ENCODE results near the gene CRTC3. TPM values are rescaled to one million over a fixed set of nuclear protein-coding genes. Genes with fewer than 3 reads are reported as not detected.

Gene CRTC3
- polyA plus RNA-seq, 6 donors from 2014 or later = 14.2 to 47.8 (median 26.9) TPM

- peaks cover 7 to 8% of the 10 kb centered on the region in 2 donors for H3K36me3 Mint-ChIP-seq
- DNase-seq (no peak), ATAC-seq (ENCODE audit: low read depth in 2 of 2) (no peak)
- no peaks in the 10 kb centered on the region for H3K27me3 Mint-ChIP-seq
- H3K4me1 Mint-ChIP-seq = peaks cover 48 to 79% (median 73%) of the 10 kb centered on the region in 3 donors
- peak overlapping the region in 2 of 8 donors; percentile 49 to 57 for H3K4me3 Mint-ChIP-seq
- peak overlapping the region in 3 of 6 donors; percentile 57 to 75 (median 65) for H3K27ac Mint-ChIP-seq
- H3K9me3 Mint-ChIP-seq = no peaks in the 10 kb centered on the region
Measured at GRCh38 chr15:90576711-90577389, 47.1 kb downstream of the CRTC3 start.

GRCh38 chr15:90579213-90579612 lies 49.5 kb downstream of the CRTC3 start:
- Mint-ChIP-seq H3K27ac (peak overlapping the region in 1 of 6 donors; percentile 47), H3K4me1 (peaks cover 61 to 81% (median 75%) of the 10 kb centered on the region in 3 donors), H3K9me3 (no peaks in the 10 kb centered on the region), H3K4me3 (peak overlapping the region in 2 of 8 donors; percentile 26 to 56), H3K27me3 (no peaks in the 10 kb centered on the region), H3K36me3 (peaks cover 7 to 8% of the 10 kb centered on the region in 2 donors)
- ATAC-seq (ENCODE audit: low read depth in 2 of 2) (no peak), DNase-seq (no peak)

DNA sequence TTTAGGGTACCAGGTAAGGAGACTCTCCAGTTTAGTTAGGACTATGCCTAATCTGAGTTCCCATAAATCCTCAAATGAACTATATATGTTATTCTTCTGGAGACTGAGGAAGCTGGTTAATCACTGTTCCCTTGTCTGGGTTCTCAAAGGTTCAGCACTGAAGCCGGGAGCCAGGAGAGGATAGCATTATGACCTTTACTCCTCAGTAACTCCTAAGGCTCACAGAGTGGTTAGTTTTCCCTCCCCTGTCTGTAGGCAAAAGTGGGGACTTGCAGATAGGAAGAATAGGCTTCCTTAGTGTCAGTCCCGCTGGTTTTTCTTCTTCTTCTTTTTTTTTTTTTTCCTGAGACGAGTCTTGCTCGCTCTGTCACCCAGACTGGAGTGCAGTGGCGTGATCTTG lies 50.4 kb downstream of the CRTC3 start:
- Mint-ChIP-seq H3K4me3 (peak overlapping the region in 4 of 8 donors; percentile 19 to 70 (median 54)), H3K4me1 (peaks cover 57 to 77% (median 75%) of the 10 kb centered on the region in 3 donors), H3K27ac (peak overlapping the region in 3 of 6 donors; percentile 47 to 76 (median 63))

GRCh38 chr15:90580541-90580940 lies 50.8 kb downstream of the CRTC3 start:
- peak overlapping the region in 4 of 6 donors; percentile 26 to 83 (median 70) for H3K27ac Mint-ChIP-seq
- H3K4me1 Mint-ChIP-seq = peaks cover 57 to 79% (median 77%) of the 10 kb centered on the region in 3 donors
- H3K36me3 Mint-ChIP-seq = peaks cover 5 to 7% of the 10 kb centered on the region in 2 donors
- H3K9me3 Mint-ChIP-seq = no peaks in the 10 kb centered on the region
- no peaks in the 10 kb centered on the region for H3K27me3 Mint-ChIP-seq
- ATAC-seq (ENCODE audit: low read depth in 2 of 2) (no peak), DNase-seq (no peak)
- peak overlapping the region in 4 of 8 donors; percentile 47 to 70 (median 56) for H3K4me3 Mint-ChIP-seq

More for the DNA sequence above, 50.4 kb downstream of the CRTC3 start:
- no peak for ATAC-seq (ENCODE audit: low read depth in 2 of 2)
- no peak for DNase-seq
- Mint-ChIP-seq H3K36me3 (peaks cover 5 to 7% of the 10 kb centered on the region in 2 donors), H3K9me3 (no peaks in the 10 kb centered on the region), H3K27me3 (no peaks in the 10 kb centered on the region)

DNA sequence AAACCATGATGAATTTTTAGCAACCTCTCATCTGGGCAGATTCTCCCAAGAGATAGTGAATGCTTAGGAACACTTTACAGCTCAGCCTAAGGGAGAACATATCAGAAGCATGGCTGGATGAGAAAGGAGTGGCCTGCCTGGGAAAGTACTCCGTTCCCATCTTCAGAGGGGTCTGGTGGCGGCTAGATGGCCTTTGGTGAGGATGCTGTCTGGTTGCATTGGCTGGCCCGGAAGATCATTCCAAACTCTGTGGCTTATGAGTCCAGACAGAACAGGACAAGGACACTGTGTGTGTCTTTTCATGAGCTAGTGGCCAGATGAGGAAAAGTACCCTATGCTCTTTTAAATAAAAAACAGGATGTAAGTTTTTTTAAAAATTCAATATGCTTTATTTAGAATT lies 51.2 kb downstream of the CRTC3 start:
- ATAC-seq (ENCODE audit: low read depth in 2 of 2) (no peak), DNase-seq (no peak)
- Mint-ChIP-seq H3K9me3 (no peaks in the 10 kb centered on the region), H3K36me3 (peaks cover 5 to 7% of the 10 kb centered on the region in 2 donors), H3K4me1 (peaks cover 54 to 83% (median 73%) of the 10 kb centered on the region in 3 donors), H3K27ac (peak overlapping the region in 4 of 6 donors; percentile 58 to 83 (median 76)), H3K4me3 (peak overlapping the region in 5 of 8 donors; percentile 15 to 87 (median 72)), H3K27me3 (no peaks in the 10 kb centered on the region)

- peak overlapping the region in 7 of 8 donors; percentile 23 to 87 (median 65) for H3K4me3 Mint-ChIP-seq
- peaks cover under 1 to 7% of the 10 kb centered on the region in 2 donors for H3K36me3 Mint-ChIP-seq
- ATAC-seq (ENCODE audit: low read depth in 2 of 2) (peak; percentile 75 to 76), DNase-seq (no peak)
- peak overlapping the region; percentile 56 to 93 (median 82) for H3K27ac Mint-ChIP-seq
- H3K9me3 Mint-ChIP-seq = no peaks in the 10 kb centered on the region
- H3K27me3 Mint-ChIP-seq = no peaks in the 10 kb centered on the region
- H3K4me1 Mint-ChIP-seq = peaks cover 48 to 82% (median 67%) of the 10 kb centered on the region in 3 donors
Measured at GRCh38 chr15:90581771-90582352, 52.1 kb downstream of the CRTC3 start.

DNA sequence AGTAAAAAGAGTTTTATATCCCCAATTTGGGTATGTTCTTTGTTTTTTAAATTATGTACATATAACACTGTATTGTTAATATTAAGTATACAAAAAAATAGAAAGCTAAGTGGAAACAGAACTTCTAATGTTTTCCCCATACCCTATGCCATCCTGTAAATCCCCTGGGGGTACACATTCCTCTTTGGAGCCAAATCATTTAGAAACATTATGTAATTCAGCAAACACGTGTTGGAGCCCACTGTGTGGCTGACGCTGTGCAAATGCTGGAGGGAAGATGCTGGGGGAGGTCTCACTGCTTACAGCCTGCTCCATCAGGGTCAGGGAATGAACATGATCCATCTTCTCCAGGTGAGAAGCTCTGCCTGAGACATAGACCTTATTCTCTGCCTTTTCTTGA lies 52.8 kb downstream of the CRTC3 start:
- no peak for ATAC-seq (ENCODE audit: low read depth in 2 of 2)
- H3K27me3 Mint-ChIP-seq = no peaks in the 10 kb centered on the region
- H3K9me3 Mint-ChIP-seq = no peaks in the 10 kb centered on the region
- H3K27ac Mint-ChIP-seq = peak overlapping the region in 3 of 6 donors; percentile 72 to 91 (median 88)
- peak overlapping the region in 4 of 8 donors; percentile 54 to 87 (median 72) for H3K4me3 Mint-ChIP-seq
- H3K4me1 Mint-ChIP-seq = peaks cover 49 to 83% (median 67%) of the 10 kb centered on the region in 3 donors
- DNase-seq = no peak
- peaks cover 4 to 6% of the 10 kb centered on the region in 2 donors for H3K36me3 Mint-ChIP-seq

DNA sequence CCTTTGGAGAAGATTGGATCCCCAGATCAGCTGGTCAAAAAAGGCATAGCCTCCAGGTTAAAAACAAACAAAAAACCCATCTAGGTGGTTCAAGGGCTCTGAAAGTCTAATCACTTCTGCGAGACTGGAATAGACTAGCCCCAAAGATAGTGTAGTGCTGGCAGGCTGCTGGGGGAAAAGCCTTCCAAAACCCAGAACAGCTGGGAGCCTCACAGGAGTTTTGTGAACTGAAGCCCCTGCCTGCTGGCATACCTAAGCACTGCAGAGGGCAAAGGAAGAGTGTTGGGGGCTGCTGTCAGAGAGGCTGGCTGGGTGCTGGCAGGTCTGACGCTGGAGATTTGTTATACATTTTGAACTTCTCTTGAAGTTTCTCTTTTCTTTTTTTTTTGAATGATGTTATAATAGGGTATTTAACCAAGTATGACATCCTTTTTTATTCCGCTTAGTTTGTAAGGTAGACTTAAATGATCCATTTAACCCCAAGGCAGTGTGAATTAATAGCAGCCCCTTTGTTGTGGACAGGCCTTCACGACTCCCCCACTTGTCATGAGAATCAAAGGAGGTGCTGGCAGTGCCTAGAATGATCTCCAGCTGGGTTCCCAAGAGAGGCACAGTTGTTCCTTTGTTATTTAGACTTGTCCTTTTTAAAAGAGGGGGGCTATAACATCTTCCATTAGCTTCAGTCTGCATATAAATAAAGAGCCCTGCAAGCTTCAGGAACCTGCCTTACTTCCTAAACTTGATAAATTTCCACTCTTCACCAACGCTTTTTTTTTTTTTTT lies 53.9 kb downstream of the CRTC3 start:
- DNase-seq = no peak
- H3K36me3 Mint-ChIP-seq = peaks cover 6 to 12% of the 10 kb centered on the region in 2 donors
- H3K9me3 Mint-ChIP-seq = no peaks in the 10 kb centered on the region
- H3K4me1 Mint-ChIP-seq = peaks cover 53 to 86% (median 72%) of the 10 kb centered on the region in 3 donors
- H3K27ac Mint-ChIP-seq = peak overlapping the region; percentile 50 to 93 (median 69)
- ATAC-seq (ENCODE audit: low read depth in 2 of 2) = peak in 1 of 2 donors; percentile 26
- no peaks in the 10 kb centered on the region for H3K27me3 Mint-ChIP-seq
- H3K4me3 Mint-ChIP-seq = peak overlapping the region in 7 of 8 donors; percentile 45 to 85 (median 67)

DNA sequence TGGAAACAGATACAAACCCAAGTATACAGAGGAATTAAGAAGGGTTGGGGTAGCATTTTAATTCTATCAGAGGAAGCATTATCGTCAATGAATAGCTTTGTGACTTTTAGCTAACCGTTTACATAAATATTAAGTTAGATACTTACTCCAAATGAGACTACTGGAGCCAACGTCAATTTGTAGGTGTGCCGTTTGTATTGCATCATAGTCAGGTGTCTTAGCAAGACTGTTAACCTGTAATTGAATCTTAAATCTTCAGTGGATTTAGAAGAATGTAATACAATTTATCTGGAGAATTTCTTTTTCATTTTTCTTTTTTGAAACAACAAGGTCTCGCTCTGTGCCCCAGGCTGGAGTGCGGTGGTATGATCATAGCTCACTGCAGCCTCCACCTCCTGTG lies 55.1 kb downstream of the CRTC3 start:
- DNase-seq = no peak
- no peaks in the 10 kb centered on the region for H3K9me3 Mint-ChIP-seq
- H3K36me3 Mint-ChIP-seq = peaks cover 10 to 13% of the 10 kb centered on the region in 2 donors
- no peaks in the 10 kb centered on the region for H3K27me3 Mint-ChIP-seq
- H3K4me3 Mint-ChIP-seq = no peak overlapping the region
- H3K4me1 Mint-ChIP-seq = peaks cover 53 to 80% (median 67%) of the 10 kb centered on the region in 3 donors
- H3K27ac Mint-ChIP-seq = peak overlapping the region in 1 of 6 donors; percentile 72
- ATAC-seq (ENCODE audit: low read depth in 2 of 2) = no peak

GRCh38 chr15:90585863-90586262 lies 56.1 kb downstream of the CRTC3 start:
- no peaks in the 10 kb centered on the region for H3K9me3 Mint-ChIP-seq
- H3K4me3 Mint-ChIP-seq = no peak overlapping the region
- peaks cover 16 to 17% of the 10 kb centered on the region in 2 donors for H3K36me3 Mint-ChIP-seq
- no peak for DNase-seq
- H3K4me1 Mint-ChIP-seq = peaks cover 58 to 78% (median 65%) of the 10 kb centered on the region in 3 donors
- no peaks in the 10 kb centered on the region for H3K27me3 Mint-ChIP-seq
- no peak overlapping the region for H3K27ac Mint-ChIP-seq
- ATAC-seq (ENCODE audit: low read depth in 2 of 2) = no peak

DNA sequence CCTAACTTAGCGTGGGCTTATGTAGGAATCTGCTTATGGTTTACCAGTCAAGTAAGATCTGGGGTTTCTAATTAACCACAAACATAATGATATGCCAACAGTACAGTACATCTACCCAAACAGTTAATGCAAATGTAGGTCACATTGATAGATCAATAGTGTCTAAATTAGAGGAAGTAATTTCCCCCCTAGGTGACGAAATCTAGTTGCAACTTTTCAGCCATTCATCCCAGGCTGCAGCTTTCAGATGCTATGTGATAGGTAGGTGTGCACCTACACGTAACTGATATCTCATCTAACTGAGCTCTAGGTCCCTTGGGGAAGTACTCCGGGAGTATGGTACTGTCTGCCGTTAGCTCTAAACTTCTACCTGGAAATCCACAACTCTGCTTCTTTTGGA lies 57.2 kb downstream of the CRTC3 start:
- Mint-ChIP-seq H3K4me1 (peaks cover 48 to 74% (median 54%) of the 10 kb centered on the region in 3 donors), H3K4me3 (no peak overlapping the region), H3K36me3 (peaks cover 17 to 18% of the 10 kb centered on the region in 2 donors), H3K27me3 (no peaks in the 10 kb centered on the region), H3K27ac (peak overlapping the region in 1 of 6 donors; percentile 65), H3K9me3 (no peaks in the 10 kb centered on the region)
- ATAC-seq (ENCODE audit: low read depth in 2 of 2) (peak; percentile 7 to 38), DNase-seq (no peak)

DNA sequence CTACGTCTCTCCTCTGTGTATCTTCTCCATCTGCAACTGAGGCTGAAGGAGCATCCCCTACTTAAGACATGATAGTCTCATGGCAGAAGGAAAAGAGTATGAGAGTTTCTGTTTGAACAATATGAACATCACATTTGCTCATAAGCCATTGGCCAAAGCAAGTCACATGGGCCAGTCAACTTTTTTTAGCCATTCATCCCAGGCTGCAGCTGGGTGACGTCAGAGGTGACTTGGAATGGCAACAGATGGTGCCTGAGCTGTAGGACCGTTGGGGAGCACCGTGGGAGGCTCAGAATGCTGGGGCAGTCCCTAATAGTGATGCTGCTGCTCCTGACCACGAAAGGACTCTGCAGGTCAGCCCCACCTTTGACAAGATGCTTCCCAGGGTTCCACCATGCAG lies 58.7 kb downstream of the CRTC3 start:
- ATAC-seq (ENCODE audit: low read depth in 2 of 2) (no peak), DNase-seq (no peak)
- peak overlapping the region in 1 of 6 donors; percentile 44 for H3K27ac Mint-ChIP-seq
- H3K4me3 Mint-ChIP-seq = no peak overlapping the region
- no peaks in the 10 kb centered on the region for H3K9me3 Mint-ChIP-seq
- H3K36me3 Mint-ChIP-seq = peaks cover 17 to 18% of the 10 kb centered on the region in 2 donors
- H3K4me1 Mint-ChIP-seq = peaks cover 38 to 72% (median 45%) of the 10 kb centered on the region in 3 donors
- H3K27me3 Mint-ChIP-seq = no peaks in the 10 kb centered on the region

DNA sequence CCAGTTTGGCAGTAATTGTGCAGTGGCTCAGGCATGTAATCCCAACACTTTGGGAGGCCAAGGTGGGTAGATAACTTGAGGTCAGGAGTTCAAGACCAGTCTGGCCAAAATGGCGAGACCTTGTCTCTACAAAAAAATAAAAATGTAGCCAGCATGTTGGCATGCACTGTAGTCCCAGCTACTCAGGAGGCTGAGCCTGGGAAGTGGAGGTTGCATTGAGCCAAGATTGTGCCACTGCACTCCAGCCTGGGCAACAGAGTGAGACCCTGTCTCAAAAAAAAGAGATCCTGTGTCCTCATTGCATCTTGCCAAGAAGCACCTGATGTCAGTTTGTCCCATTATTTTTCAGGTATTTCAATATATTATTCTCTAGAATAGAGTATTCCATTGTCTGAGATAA lies 61.8 kb downstream of the CRTC3 start:
- no peaks in the 10 kb centered on the region for H3K27me3 Mint-ChIP-seq
- H3K9me3 Mint-ChIP-seq = no peaks in the 10 kb centered on the region

More for the DNA sequence above, 61.8 kb downstream of the CRTC3 start:
- H3K36me3 Mint-ChIP-seq = peaks cover 17 to 18% of the 10 kb centered on the region in 2 donors
- H3K4me3 Mint-ChIP-seq = peak overlapping the region in 2 of 8 donors; percentile 35 to 41
- no peak overlapping the region for H3K27ac Mint-ChIP-seq
- ATAC-seq (ENCODE audit: low read depth in 2 of 2) (no peak), DNase-seq (no peak)
- peaks cover 55 to 76% (median 64%) of the 10 kb centered on the region in 3 donors for H3K4me1 Mint-ChIP-seq
